Ascending aorta (tissue), 2 donors: ENCODE results near the gene OR6B1. TPM values are rescaled to one million over a fixed set of nuclear protein-coding genes. Genes with fewer than 3 reads are reported as not detected.

Source experiments
- DNase-seq, 2 donors: peaks; one replicate each; pipeline ENCODE4 v3.0.0-alpha.2; 2019; ENCODE audit warnings: low spot score in 2 of 2
- H3K27ac ChIP-seq, 2 donors: fragments of 200-600 bp; sonication (generic); one replicate each; pipeline ENCODE4 v1.5.1; 2016 to 2017; ENCODE audit warnings: mild to moderate bottlenecking in 1 of 2
- H3K27me3 ChIP-seq: fragments of 200-600 bp; sonication (generic); one replicate; pipeline ENCODE4 v1.5.1; 2017
- H3K36me3 ChIP-seq, 2 donors: fragments of 200-600 bp; sonication (generic); one replicate each; pipeline ENCODE4 v1.5.1; 2016
- H3K4me1 ChIP-seq, 2 donors: fragments of 200-600 bp; sonication (generic); one replicate each; pipeline ENCODE4 v1.5.1; 2016 to 2017; ENCODE audit warnings: mild to moderate bottlenecking in 1 of 2
- H3K4me3 ChIP-seq, 2 donors: fragments of 200-600 bp; sonication (generic); one replicate each; pipeline ENCODE4 v1.5.1; 2016 to 2017; ENCODE audit warnings: mild to moderate bottlenecking in 1 of 2
- H3K9me3 ChIP-seq, 2 donors: fragments of 200-600 bp; sonication (generic); one replicate each; pipeline ENCODE4 v1.5.1; 2016
- CTCF ChIP-seq, 3 experiments: fragments of 200-600 bp in 2 of 3; fragments of 450-650 bp in 1 of 3; sonication (generic) in 2 of 3; IDR thresholded peaks; one replicate each; pipeline ENCODE4 v1.5.1; 2016 to 2019; ENCODE audit warnings: antibody characterized with exemption in 3 of 3, mild to moderate bottlenecking in 1 of 3, moderate library complexity in 1 of 3
- intact Hi-C: fragments of 100-400 bp; cut with DNase I; formaldehyde crosslinking; loops from one replicate; pipeline ENCODE4 v1.15.1; 2023
- total RNA-seq: library from RNA; depleted of rRNA; stranded (reverse); fragments of >200 nt; gene quantifications from one replicate; pipeline ENCODE4 v1.1.0, GENCODE V29; 2016

OR6B1 gene
- total RNA-seq, 1 donor from 2014 or later, result not detected

- H3K4me1 ChIP-seq, result no peaks in the 10 kb centered on the region
- intact Hi-C loops, result no loop called here
- DNase-seq, result no peak
- no peak overlapping the region for H3K27ac ChIP-seq
- no peaks in the 10 kb centered on the region for H3K9me3 ChIP-seq
- no peaks in the 10 kb centered on the region for H3K36me3 ChIP-seq
- no peaks in the 10 kb centered on the region for H3K27me3 ChIP-seq
- no peak overlapping the region for H3K4me3 ChIP-seq
- TF ChIP-seq CTCF (IDR thresholded peaks at IDR 0.05), result no peak
Measured at GRCh38 chr7:144057954-144058353, 57.8 kb downstream of the OR6B1 start.

Other genes starting within 250 kb of the OR6B1 start
- not detected for gene CTAGE6, start 242.6 kb upstream of the OR6B1 start, total RNA-seq
- gene TCAF1, start 98.1 kb upstream of the OR6B1 start, total RNA-seq, result 30.9 TPM
- gene OR2F2, start 65.1 kb upstream of the OR6B1 start, total RNA-seq, result not detected
- not detected for gene OR2F1, start 45.5 kb upstream of the OR6B1 start, total RNA-seq
- gene OR2A5, start 48.6 kb downstream of the OR6B1 start, total RNA-seq, result not detected
- not detected for gene OR2A25, start 69.5 kb downstream of the OR6B1 start, total RNA-seq
- not detected for gene OR2A12, start 86.0 kb downstream of the OR6B1 start, total RNA-seq
- not detected for gene OR2A2, start 109.3 kb downstream of the OR6B1 start, total RNA-seq
- not detected for gene OR2A14, start 122.9 kb downstream of the OR6B1 start, total RNA-seq
- not detected for gene CTAGE4, start 183.1 kb downstream of the OR6B1 start, total RNA-seq
- gene ARHGEF35, start 195.5 kb downstream of the OR6B1 start, total RNA-seq, result 0.75 TPM
- gene OR2A42, start 239.3 kb downstream of the OR6B1 start, total RNA-seq, result not detected